Endothelial cell of umbilical vein (primary cell): ENCODE data around the gene CFAP43. TPM values are rescaled to one million over a fixed set of nuclear protein-coding genes. Genes with fewer than 3 reads are reported as not detected.

Experiments used
- BruUV-seq: library from RNA; stranded (reverse); fragments of 400-500 nt; replicated peaks from 2 replicates; lab custom pipeline; 2021; lab: Mats Ljungman, UMichigan
- CTCF ChIA-PET: fragments of 300-600, 350-600 bp; sonication (Branson Sonifier 250); formaldehyde crosslinking; loops from one replicate; lab custom pipeline; 2021; ENCODE audit warnings: antibody characterized with exemption, inconsistent platforms; lab: Charles Lee
- POLR2A ChIA-PET: fragments of 300-600, 350-600 bp; sonication (Branson Sonifier 250); formaldehyde crosslinking; loops from one replicate; lab custom pipeline; 2021; ENCODE audit warnings: antibody characterized with exemption, inconsistent platforms; lab: Charles Lee
- DNase-seq: peaks from one replicate; pipeline ENCODE4 v3.0.0-alpha.2; 2011; ENCODE audit warnings: low read depth, low spot score
- FAIRE-seq: peaks from 2 replicates; lab custom pipeline; 2011; peaks lifted over from hg19 to GRCh38; lab: Jason Lieb, UNC
- H2AFZ ChIP-seq: 2 replicates; pipeline ENCODE4 v1.6.0; 2012; ENCODE audit warnings: low read depth, low read length, control low read depth, inconsistent platforms
- H3K27ac ChIP-seq: 2 replicates; pipeline ENCODE4 v1.5.1; 2011; ENCODE audit warnings: low read depth, mild to moderate bottlenecking, control low read depth, low read length, moderate library complexity; ENCODE audit not compliant: insufficient read depth
- H3K27me3 ChIP-seq, 2 experiments: 2 replicates each; pipeline versions ENCODE4 v1.6.0 to v1.6.1; 2011; ENCODE audit warnings: low read length in 2 of 2, mixed read lengths in 1 of 2; ENCODE audit not compliant: control insufficient read depth in 2 of 2, insufficient read depth in 2 of 2
- H3K36me3 ChIP-seq, 2 experiments: 2 replicates in 1 of 2; 3 replicates in 1 of 2; pipeline ENCODE4 v1.5.1; 2011; ENCODE audit warnings: low read length in 2 of 2, mild to moderate bottlenecking in 1 of 2, moderate library complexity in 1 of 2; ENCODE audit not compliant: control insufficient read depth in 2 of 2, insufficient read depth in 2 of 2; ENCODE audit errors: extremely low read depth in 1 of 2
- H3K4me1 ChIP-seq: 3 replicates; pipeline ENCODE4 v1.5.1; 2011; ENCODE audit warnings: mild to moderate bottlenecking, low read length; ENCODE audit not compliant: control insufficient read depth, insufficient read depth; ENCODE audit errors: extremely low read depth
- H3K4me2 ChIP-seq: 2 replicates; pipeline ENCODE4 v1.6.1; 2011; ENCODE audit warnings: low read length, control low read depth, mixed read lengths; ENCODE audit not compliant: insufficient read depth
- H3K4me3 ChIP-seq, 3 experiments: fragments of 200-600 bp in 1 of 3; sonication (generic), shearing (Covaris generic) in 1 of 3; replicated peaks in 1 of 3; 2 replicates each; pipeline ENCODE4 v1.5.1; 2011 to 2016; ENCODE audit warnings: control low read depth in 3 of 3, low read length in 3 of 3, mild to moderate bottlenecking in 2 of 3, inconsistent platforms in 1 of 3, low read depth in 1 of 3, moderate library complexity in 1 of 3; ENCODE audit not compliant: insufficient read depth in 1 of 3
- H3K79me2 ChIP-seq: 2 replicates; pipeline ENCODE4 v1.6.0; 2012; ENCODE audit warnings: low read length, inconsistent platforms; ENCODE audit not compliant: control insufficient read depth, insufficient read depth
- H3K9ac ChIP-seq: replicated peaks from 2 replicates; pipeline ENCODE3; 2011; ENCODE audit warnings: low read length, control low read depth; ENCODE audit not compliant: insufficient read depth; ENCODE audit errors: extremely low read depth
- H3K9me1 ChIP-seq: replicated peaks from 3 replicates; pipeline ENCODE4 v1.6.0; 2011; ENCODE audit warnings: mild to moderate bottlenecking, low read length; ENCODE audit not compliant: control insufficient read depth, insufficient read depth; ENCODE audit errors: extremely low read depth
- H3K9me3 ChIP-seq: replicated peaks from 2 replicates; pipeline ENCODE4 v1.5.1; 2012; ENCODE audit warnings: low read length, inconsistent platforms; ENCODE audit not compliant: control insufficient read depth, insufficient read depth
- H4K20me1 ChIP-seq: replicated peaks from 2 replicates; pipeline ENCODE3; 2011; ENCODE audit warnings: mild to moderate bottlenecking, low read length; ENCODE audit not compliant: control insufficient read depth, insufficient read depth; ENCODE audit errors: extremely low read depth
- EZH2 ChIP-seq: IDR thresholded peaks from 2 replicates; pipeline ENCODE4 v1.6.1; 2012; ENCODE audit warnings: borderline replicate concordance, low read depth, mild to moderate bottlenecking, moderate library complexity, low read length, inconsistent platforms; ENCODE audit not compliant: severe bottlenecking
- FOS ChIP-seq: IDR thresholded peaks from 2 replicates; pipeline ENCODE4 v1.6.1; 2011; ENCODE audit warnings: mild to moderate bottlenecking, low read length, moderate library complexity, borderline replicate concordance; ENCODE audit not compliant: insufficient read depth
- GATA2 ChIP-seq: IDR thresholded peaks from 2 replicates; pipeline ENCODE4 v1.7.0; 2011; ENCODE audit warnings: low read depth, mild to moderate bottlenecking, moderate library complexity, mixed read lengths, low read length; ENCODE audit not compliant: insufficient read length, insufficient read depth
- MYC ChIP-seq: IDR thresholded peaks from one replicate; pipeline ENCODE4 v1.6.1; 2011; ENCODE audit warnings: mild to moderate bottlenecking, low read depth, low read length
- POLR2AphosphoS5 ChIP-seq: IDR thresholded peaks from 2 replicates; pipeline ENCODE4 v1.6.1; 2012; ENCODE audit warnings: low read depth, mild to moderate bottlenecking, control low read depth, low read length, moderate library complexity; ENCODE audit not compliant: insufficient read depth
- dilution Hi-C: fragments of 300-500 bp; cut with MboI; formaldehyde crosslinking; loops from one replicate; pipeline ENCODE4 v1.15.0; 2019; ENCODE audit warnings: low sequenced_read_pairs; ENCODE audit not compliant: extremely low pct_ligation_motif_present
- intact Hi-C: fragments of 100-400 bp; cut with micrococcal nuclease; formaldehyde crosslinking; loops from one replicate; pipeline ENCODE4 v1.10.0; 2022
- polyA plus RNA-seq, 4 experiments: library from polyadenylated mRNA; depleted of rRNA in 3 of 4; stranded (reverse) in 3 of 4; unstranded in 1 of 4; fragments of >200 nt; gene quantifications; 2 replicates each; pipeline versions ENCODE4 v1.2.1 to v1.2.3, GENCODE V29; 2011 to 2012; ENCODE audit warnings: missing spikeins in 1 of 4
- total RNA-seq: library from RNA; stranded (reverse); gene quantifications from 2 replicates; pipeline ENCODE4 v1.2.3, GENCODE V29; 2021
- TF ChIP-seq, protein P1 (sequence below), 2 donors: IDR thresholded peaks; 1 replicate in 1 of 2; 2 replicates in 1 of 2; pipeline ENCODE4 v1.5.1; 2011; ENCODE audit warnings: low read length in 2 of 2, mild to moderate bottlenecking in 2 of 2, moderate library complexity in 2 of 2, control low read depth in 1 of 2, inconsistent platforms in 1 of 2, low read depth in 1 of 2; ENCODE audit not compliant: insufficient read depth in 1 of 2; ENCODE audit errors: extremely low read depth in 1 of 2

CFAP43 gene
- total and polyA plus RNA-seq, 2 donors (not counting 3 experiments of a cell fraction or from before 2014, with no cell fraction given), result 0.04 TPM; not detected in 1

GRCh38 chr10:104277785-104278184 is 45.6 kb upstream of the CFAP43 start:
- no peak for TF ChIP-seq POLR2AphosphoS5
- TF ChIP-seq FOS, result no peak
- no peak for TF ChIP-seq MYC
- TF ChIP-seq, protein P1, sequence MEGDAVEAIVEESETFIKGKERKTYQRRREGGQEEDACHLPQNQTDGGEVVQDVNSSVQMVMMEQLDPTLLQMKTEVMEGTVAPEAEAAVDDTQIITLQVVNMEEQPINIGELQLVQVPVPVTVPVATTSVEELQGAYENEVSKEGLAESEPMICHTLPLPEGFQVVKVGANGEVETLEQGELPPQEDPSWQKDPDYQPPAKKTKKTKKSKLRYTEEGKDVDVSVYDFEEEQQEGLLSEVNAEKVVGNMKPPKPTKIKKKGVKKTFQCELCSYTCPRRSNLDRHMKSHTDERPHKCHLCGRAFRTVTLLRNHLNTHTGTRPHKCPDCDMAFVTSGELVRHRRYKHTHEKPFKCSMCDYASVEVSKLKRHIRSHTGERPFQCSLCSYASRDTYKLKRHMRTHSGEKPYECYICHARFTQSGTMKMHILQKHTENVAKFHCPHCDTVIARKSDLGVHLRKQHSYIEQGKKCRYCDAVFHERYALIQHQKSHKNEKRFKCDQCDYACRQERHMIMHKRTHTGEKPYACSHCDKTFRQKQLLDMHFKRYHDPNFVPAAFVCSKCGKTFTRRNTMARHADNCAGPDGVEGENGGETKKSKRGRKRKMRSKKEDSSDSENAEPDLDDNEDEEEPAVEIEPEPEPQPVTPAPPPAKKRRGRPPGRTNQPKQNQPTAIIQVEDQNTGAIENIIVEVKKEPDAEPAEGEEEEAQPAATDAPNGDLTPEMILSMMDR (IDR thresholded peaks at IDR 0.05; ENCODE audit: extremely low read depth in 1 of 2, insufficient read depth in 1 of 2, low read depth in 1 of 2, low read length in 2 of 2), result no peak
- TF ChIP-seq EZH2, result no peak
- TF ChIP-seq GATA2, result no peak
- no peak overlapping the region for H3K4me2 ChIP-seq
- H3K27me3 ChIP-seq, result peaks cover 2 to 15% of the 10 kb centered on the region in 2 experiments
- CTCF ChIA-PET, result interaction anchor here (1.0 to 3.1 kb wide), 4 partner anchors 12 to 76 kb away, joined by 4 to 15 read pairs (median 6); partner anchors contain the start of gene CFAP58
- no peak overlapping the region for H3K4me3 ChIP-seq
- no peaks in the 10 kb centered on the region for H3K9me1 ChIP-seq
- H4K20me1 ChIP-seq, result no peaks in the 10 kb centered on the region
- dilution Hi-C loops (no loop called here), intact Hi-C loops (no loop called here)
- no peak overlapping the region for H3K27ac ChIP-seq
- FAIRE-seq (no peak), DNase-seq (no peak)
- H3K4me1 ChIP-seq, result no peaks in the 10 kb centered on the region
- H2AFZ ChIP-seq, result no peak overlapping the region
- BruUV-seq, result no TSS peak
- no peaks in the 10 kb centered on the region for H3K36me3 ChIP-seq
- H3K9ac ChIP-seq, result no peak overlapping the region
- no peaks in the 10 kb centered on the region for H3K9me3 ChIP-seq
- H3K79me2 ChIP-seq, result no peaks in the 10 kb centered on the region
- POLR2A ChIA-PET, result no interaction called here
